ENCODE results near the gene RAD52.

DNA sequence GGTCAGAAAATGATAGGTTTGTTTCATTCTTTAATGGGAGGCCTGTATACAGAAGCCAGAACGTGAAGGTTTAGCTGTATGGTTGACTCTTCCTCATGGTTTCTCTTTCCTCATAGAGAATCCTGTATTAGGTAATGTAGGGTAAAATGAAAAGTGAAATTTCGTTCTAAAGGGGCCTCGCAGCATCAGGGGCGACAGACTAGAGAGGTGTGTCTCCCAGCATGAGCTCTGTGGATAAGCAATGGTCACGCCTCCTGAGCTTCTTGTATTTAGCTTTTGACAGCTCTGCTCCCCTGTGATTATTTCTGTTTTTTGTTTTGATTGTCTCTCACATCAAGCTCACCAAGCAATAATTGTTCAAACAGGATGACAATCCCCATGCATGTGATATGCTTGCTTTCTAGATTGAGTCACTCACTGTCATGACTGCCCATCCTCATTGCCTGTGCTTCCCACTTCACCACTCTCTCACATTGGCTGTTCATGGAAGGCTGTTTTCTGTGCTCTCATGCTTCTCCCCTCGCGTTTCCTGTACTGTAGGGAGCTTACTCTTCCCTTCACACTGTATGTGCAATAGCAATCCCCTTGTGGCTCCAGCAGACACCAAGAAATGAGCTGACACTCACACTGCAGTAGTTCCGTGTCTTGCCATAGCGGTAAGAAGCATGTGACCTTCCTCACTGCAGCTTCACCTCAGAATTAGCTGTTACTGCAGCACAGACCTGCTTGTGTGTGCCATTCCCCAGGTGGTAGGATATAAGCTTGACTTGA is 44.0 kb downstream of the RAD52 start:
- TF ChIP-seq CTCF (conservative IDR thresholded peaks at IDR 0.05; ENCODE audit: low read length) (no peak), EZH2phosphoT487 (IDR thresholded peaks at IDR 0.05; ENCODE audit: borderline replicate concordance, low read depth, low read length) (no peak)

Data from OCI-LY7 (cell line).